ENCODE results near the gene RPL26.
"Not testable (repeated sequence)": the region's sequence is repeated elsewhere in the genome, so short reads cannot be mapped to it uniquely, and the experiment has no call there.

RPL26 gene

GRCh38 chr17:8387914-8388651, 5.1 kb upstream of the RPL26 start:
- Mint-ChIP-seq H3K4me1 (peaks cover 11 to 22% of the 10 kb centered on the region in 2 donors), H3K36me3 (peaks cover 2 to 11% of the 10 kb centered on the region in 2 donors)

GRCh38 chr17:8386841-8387240, 3.8 kb upstream of the RPL26 start:
- H3K27me3 Mint-ChIP-seq, result no peaks in the 10 kb centered on the region
- H3K4me1 Mint-ChIP-seq, result peaks cover 16 to 22% of the 10 kb centered on the region in 2 donors
- ATAC-seq (replicated peaks) (no peak), DNase-seq (no peak)
- H3K4me3 Mint-ChIP-seq, result no peak overlapping the region
- H3K9me3 Mint-ChIP-seq, result no peaks in the 10 kb centered on the region
- peak overlapping the region; percentile 26 for H3K27ac Mint-ChIP-seq
- H3K36me3 Mint-ChIP-seq, result peaks cover 12 to 21% of the 10 kb centered on the region in 2 donors

More at GRCh38 chr17:8387914-8388651, 5.1 kb upstream of the RPL26 start:
- H3K27me3 Mint-ChIP-seq, result no peaks in the 10 kb centered on the region
- no peak overlapping the region for H3K27ac Mint-ChIP-seq
- DNase-seq, result no peak
- no peak for ATAC-seq (replicated peaks)
- no peaks in the 10 kb centered on the region for H3K9me3 Mint-ChIP-seq
- H3K4me3 Mint-ChIP-seq, result no peak overlapping the region

- peaks cover 26 to 34% of the 10 kb centered on the region in 2 donors for H3K4me1 Mint-ChIP-seq
- H3K27ac Mint-ChIP-seq, result peak overlapping the region; percentile 34
- H3K27me3 Mint-ChIP-seq, result no peaks in the 10 kb centered on the region
These were observed 1.9 kb upstream of the RPL26 start for GRCh38 chr17:8384801-8385378.

GRCh38 chr17:8382880-8383142, 182 bp downstream of the RPL26 start:
- Mint-ChIP-seq H3K36me3 (peaks cover 38 to 54% of the 10 kb centered on the region in 2 donors), H3K27me3 (no peaks in the 10 kb centered on the region), H3K27ac (peak overlapping the region; percentile 98)

More at GRCh38 chr17:8384801-8385378, 1.9 kb upstream of the RPL26 start:
- Mint-ChIP-seq H3K4me3 (peak overlapping the region; percentile 95 to 99), H3K36me3 (peaks cover 26 to 36% of the 10 kb centered on the region in 2 donors), H3K9me3 (no peaks in the 10 kb centered on the region)
- DNase-seq (no peak), ATAC-seq (replicated peaks) (no peak)

GRCh38 chr17:8382052-8382879, 727 bp downstream of the RPL26 start:
- Mint-ChIP-seq H3K36me3 (peaks cover 40 to 58% of the 10 kb centered on the region in 2 donors), H3K9me3 (no peaks in the 10 kb centered on the region)
- no peak for DNase-seq

More at GRCh38 chr17:8382880-8383142, 182 bp downstream of the RPL26 start:
- DNase-seq (no peak), ATAC-seq (replicated peaks) (no peak)
- H3K4me1 Mint-ChIP-seq, result peaks cover 32 to 54% of the 10 kb centered on the region in 2 donors
- no peaks in the 10 kb centered on the region for H3K9me3 Mint-ChIP-seq
- peak overlapping the region; percentile 95 to 99 for H3K4me3 Mint-ChIP-seq

GRCh38 chr17:8380049-8380448, 2.9 kb downstream of the RPL26 start:
- Mint-ChIP-seq H3K4me1 (peaks cover 32 to 70% of the 10 kb centered on the region in 2 donors), H3K4me3 (peak overlapping the region in 1 of 2 donors; percentile 95), H3K36me3 (peaks cover 51 to 65% of the 10 kb centered on the region in 2 donors), H3K27me3 (no peaks in the 10 kb centered on the region), H3K27ac (no peak overlapping the region), H3K9me3 (no peaks in the 10 kb centered on the region)
- DNase-seq (no peak), ATAC-seq (replicated peaks) (no peak)

More at GRCh38 chr17:8382052-8382879, 727 bp downstream of the RPL26 start:
- Mint-ChIP-seq H3K27ac (peak overlapping the region; percentile 98), H3K27me3 (no peaks in the 10 kb centered on the region), H3K4me1 (peaks cover 29 to 60% of the 10 kb centered on the region in 2 donors), H3K4me3 (peak overlapping the region; percentile 95 to 99)
- ATAC-seq (replicated peaks), result peak in 1 of 2 donors; percentile 0

- not testable (repeated sequence) for ATAC-seq (replicated peaks); H3K9me3 Mint-ChIP-seq; H3K27me3 Mint-ChIP-seq; DNase-seq
- Mint-ChIP-seq H3K36me3 (peaks cover 54 to 63% of the 10 kb centered on the region in 2 donors), H3K27ac (peak overlapping the region; percentile 71), H3K4me1 (peaks cover 29 to 59% of the 10 kb centered on the region in 2 donors), H3K4me3 (peak overlapping the region in 1 of 2 donors; percentile 41)
These were observed 4.9 kb downstream of the RPL26 start for GRCh38 chr17:8378117-8378516.

- DNase-seq (no peak), ATAC-seq (replicated peaks) (no peak)
- Mint-ChIP-seq H3K4me1 (peaks cover 25 to 59% of the 10 kb centered on the region in 2 donors), H3K9me3 (no peaks in the 10 kb centered on the region), H3K27ac (no peak overlapping the region), H3K36me3 (peaks cover 50 to 59% of the 10 kb centered on the region in 2 donors), H3K27me3 (no peaks in the 10 kb centered on the region), H3K4me3 (peak overlapping the region in 1 of 2 donors; percentile 26)
These were observed 5.6 kb downstream of the RPL26 start for GRCh38 chr17:8377422-8377821.

- no peaks in the 10 kb centered on the region for H3K9me3 Mint-ChIP-seq
- H3K36me3 Mint-ChIP-seq, result peaks cover 44 to 52% of the 10 kb centered on the region in 2 donors
- H3K4me3 Mint-ChIP-seq, result peak within 1 kb of the TSS; percentile 89
These were observed 6.5 kb downstream of the RPL26 start, which contains the start of gene KRABD2 for GRCh38 chr17:8376271-8377067. Gene KRABD2, minus strand, starts transcription at chr17:8376704.

GRCh38 chr17:8375738-8376259, 7.2 kb downstream of the RPL26 start:
- Mint-ChIP-seq H3K27me3 (no peaks in the 10 kb centered on the region), H3K36me3 (peaks cover 39 to 45% of the 10 kb centered on the region in 2 donors), H3K4me3 (peak overlapping the region; percentile 89), H3K4me1 (peaks cover 18 to 52% of the 10 kb centered on the region in 2 donors), H3K9me3 (no peaks in the 10 kb centered on the region), H3K27ac (peak overlapping the region; percentile 87)
- ATAC-seq (replicated peaks) (peak in 1 of 2 donors; percentile 20), DNase-seq (no peak)

More at GRCh38 chr17:8376271-8377067, 6.5 kb downstream of the RPL26 start, which contains the start of gene KRABD2:
- ATAC-seq (replicated peaks) (peak; percentile 97 to 99), DNase-seq (peak; percentile 86)
- Mint-ChIP-seq H3K27me3 (no peaks in the 10 kb centered on the region), H3K27ac (peak within 1 kb of the TSS; percentile 87), H3K4me1 (peaks cover 24 to 59% of the 10 kb centered on the region in 2 donors)

- not testable (repeated sequence) for H3K4me3 Mint-ChIP-seq; H3K27ac Mint-ChIP-seq; H3K9me3 Mint-ChIP-seq; DNase-seq; ATAC-seq (replicated peaks); H3K27me3 Mint-ChIP-seq
- H3K4me1 Mint-ChIP-seq, result peaks cover 18 to 52% of the 10 kb centered on the region in 2 donors
- peaks cover 41 to 45% of the 10 kb centered on the region in 2 donors for H3K36me3 Mint-ChIP-seq
These were observed 9.1 kb downstream of the RPL26 start for GRCh38 chr17:8373856-8374255.

- no peak for ATAC-seq (replicated peaks)
- Mint-ChIP-seq H3K27me3 (no peaks in the 10 kb centered on the region), H3K9me3 (no peaks in the 10 kb centered on the region), H3K36me3 (peaks cover 31 to 43% of the 10 kb centered on the region in 2 donors), H3K4me1 (peaks cover 14 to 38% of the 10 kb centered on the region in 2 donors), H3K27ac (no peak overlapping the region), H3K4me3 (no peak overlapping the region)
- DNase-seq, result no peak
These were observed 10.6 kb downstream of the RPL26 start for GRCh38 chr17:8372422-8372821.

- Mint-ChIP-seq H3K27me3 (no peaks in the 10 kb centered on the region), H3K27ac (peak overlapping the region; percentile 38), H3K4me1 (peaks cover 12 to 32% of the 10 kb centered on the region in 2 donors), H3K9me3 (no peaks in the 10 kb centered on the region), H3K36me3 (peaks cover 28 to 39% of the 10 kb centered on the region in 2 donors), H3K4me3 (no peak overlapping the region)
- ATAC-seq (replicated peaks), result no peak
- DNase-seq, result no peak
These were observed 11.2 kb downstream of the RPL26 start for GRCh38 chr17:8371786-8372185.

Measured in stimulated activated naive B cell treated with anti-CD40 and anti-IgM and Interleukin-4, amounts not matched to agents 10 μg/mL and 1 μg/mL and 100 μg/mL, for 72 hours (primary cell).